ENCODE data around the gene PRAMEF17.
"Not testable (repeated sequence)": the region's sequence is repeated elsewhere in the genome, so short reads cannot be mapped to it uniquely, and the experiment has no call there.

Gene PRAMEF17, protein sequence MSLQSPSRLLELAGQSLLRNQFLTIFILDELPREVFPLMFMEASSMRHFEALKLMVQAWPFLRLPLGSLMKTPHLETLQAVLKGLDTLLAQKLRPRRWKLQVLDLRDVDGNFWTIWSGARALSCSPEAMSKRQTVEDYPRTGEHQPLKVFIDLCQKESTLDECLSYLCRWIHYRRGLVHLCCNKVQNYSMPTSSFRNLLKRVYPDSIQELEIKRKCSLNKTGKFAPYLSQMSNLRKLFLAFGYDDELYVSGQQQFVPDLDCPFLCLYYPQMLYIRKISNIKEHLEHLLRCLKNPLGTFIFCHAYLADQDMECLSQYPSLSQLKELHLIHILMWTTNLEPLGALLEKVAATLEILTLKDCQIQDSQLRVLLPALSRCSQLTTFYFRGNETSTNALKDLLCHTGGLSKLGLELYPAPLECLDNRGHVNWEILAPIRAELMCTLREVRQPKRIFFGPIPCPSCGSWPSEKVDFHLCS

DNA sequence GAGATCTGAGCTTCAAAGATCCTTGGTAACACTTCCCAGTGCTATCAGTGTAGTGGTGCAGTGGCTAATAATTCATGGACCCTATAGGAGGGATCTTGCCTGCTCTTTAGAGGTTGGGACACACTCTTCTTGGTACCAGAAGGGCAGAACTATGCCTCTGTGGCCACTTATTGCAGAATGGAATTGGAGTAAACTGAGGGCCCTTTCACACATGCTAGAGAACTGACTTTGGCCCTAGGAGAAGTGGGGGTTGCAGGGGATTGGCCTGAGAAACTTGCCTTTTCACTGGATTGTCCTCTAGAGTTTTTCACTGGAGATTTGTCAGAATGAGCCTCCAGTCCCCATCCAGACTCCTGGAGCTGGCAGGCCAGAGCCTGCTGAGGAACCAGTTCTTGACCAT is at the start of gene PRAMEF17:
Gene PRAMEF17, plus strand, starts transcription at position 301 of the 400 bp plus-strand sequence. Its CDS starts 26 bp downstream, at position 327.
- DNase-seq (ENCODE audit: low read depth); H3K4me3 ChIP-seq (ENCODE audit: low read depth, low read length); in situ Hi-C loops (cut with HindIII; ENCODE audit: low sequenced_read_pairs): not testable (repeated sequence)

DNA sequence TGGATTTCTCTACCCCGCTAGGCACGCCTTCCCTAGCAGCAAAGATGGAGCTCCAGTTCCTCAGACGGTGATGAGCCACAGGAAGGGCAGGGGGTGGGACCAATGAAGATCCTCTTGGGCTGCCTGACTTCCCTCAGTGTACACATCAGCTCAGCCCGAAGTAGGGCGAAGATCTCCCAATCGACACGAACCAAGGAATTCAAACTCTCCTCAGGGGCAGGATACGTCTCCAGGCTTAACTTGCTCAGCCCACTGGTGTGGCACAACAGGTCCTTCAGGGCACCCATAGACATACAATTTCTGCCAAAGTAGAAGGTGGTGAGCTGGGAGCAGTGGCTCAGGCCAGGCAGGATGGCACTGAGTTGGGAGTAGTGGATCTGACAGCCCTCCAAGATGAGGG is 46.9 kb upstream of the PRAMEF17 start:
- H3K4me3 ChIP-seq (ENCODE audit: low read depth, low read length); in situ Hi-C loops (cut with HindIII; ENCODE audit: low sequenced_read_pairs); DNase-seq (ENCODE audit: low read depth): not testable (repeated sequence)

DNA sequence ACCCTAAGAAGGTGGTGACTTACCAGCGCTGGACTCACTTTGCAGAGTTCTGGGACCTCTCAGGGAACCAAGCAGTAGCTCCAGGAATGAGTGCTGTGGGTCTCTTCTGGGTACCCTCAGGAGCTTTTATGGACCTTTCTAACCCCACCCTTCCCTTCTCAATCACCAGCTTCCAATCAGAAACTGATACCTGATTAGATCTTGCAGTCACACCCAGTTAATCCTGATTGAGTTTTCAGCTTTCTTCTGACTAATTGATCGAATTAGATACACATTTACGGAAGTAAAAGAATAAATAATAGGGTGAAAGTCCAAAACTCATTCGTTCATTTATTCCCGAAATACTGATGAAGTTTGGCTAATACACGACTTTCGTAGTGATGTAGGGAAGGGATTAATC is 42.4 kb upstream of the PRAMEF17 start, which contains the start of gene PRAMEF14:
Gene PRAMEF14, minus strand, starts transcription at position 101 of the 400 bp plus-strand sequence. CDS start 1,820 bp downstream, outside the sequence.
- H3K4me3 ChIP-seq (ENCODE audit: low read depth, low read length); DNase-seq (ENCODE audit: low read depth); in situ Hi-C loops (cut with HindIII; ENCODE audit: low sequenced_read_pairs): not testable (repeated sequence)

DNA sequence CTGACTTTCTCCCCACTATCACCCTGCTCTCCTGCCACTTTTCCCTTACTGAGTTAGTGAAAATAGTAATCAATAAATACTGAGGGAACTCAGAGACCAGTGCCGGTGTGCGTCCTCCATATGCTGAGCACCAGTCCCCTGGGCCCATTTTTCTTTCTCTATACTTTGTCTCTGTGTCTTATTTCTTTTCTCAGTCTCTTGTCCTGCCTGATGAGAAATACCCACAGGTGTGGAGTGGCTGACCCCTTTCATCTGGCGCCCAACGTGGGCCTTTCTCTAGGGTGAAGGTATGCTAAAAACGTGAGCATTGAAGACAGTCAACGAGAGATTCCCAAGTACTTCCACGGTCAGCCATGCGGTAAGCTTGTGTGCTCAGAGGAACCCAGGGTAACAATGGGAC is 36.0 kb upstream of the PRAMEF17 start:
- in situ Hi-C loops (cut with HindIII; ENCODE audit: low sequenced_read_pairs); H3K4me3 ChIP-seq (ENCODE audit: low read depth, low read length); DNase-seq (ENCODE audit: low read depth): not testable (repeated sequence)

DNA sequence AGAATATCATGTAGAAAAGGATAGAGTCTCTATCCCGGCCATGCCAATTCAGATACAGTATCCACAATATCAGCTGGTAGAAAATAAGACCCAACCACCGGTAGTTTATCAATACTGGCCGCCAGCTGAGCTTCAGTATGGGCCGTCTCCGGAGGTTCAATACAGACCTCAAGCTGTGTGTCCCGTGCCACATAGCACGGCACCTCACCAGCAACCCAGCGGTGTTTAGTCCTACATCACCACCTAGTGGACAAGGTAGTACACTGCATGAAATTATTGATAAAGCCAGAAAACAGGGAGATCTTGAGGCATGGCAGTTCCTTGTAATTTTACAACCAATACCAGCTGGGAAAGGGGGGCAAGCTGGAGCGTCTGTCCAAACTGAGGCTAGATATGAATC is 35.0 kb upstream of the PRAMEF17 start:
- in situ Hi-C loops (cut with HindIII; ENCODE audit: low sequenced_read_pairs); DNase-seq (ENCODE audit: low read depth); H3K4me3 ChIP-seq (ENCODE audit: low read depth, low read length): not testable (repeated sequence)

DNA sequence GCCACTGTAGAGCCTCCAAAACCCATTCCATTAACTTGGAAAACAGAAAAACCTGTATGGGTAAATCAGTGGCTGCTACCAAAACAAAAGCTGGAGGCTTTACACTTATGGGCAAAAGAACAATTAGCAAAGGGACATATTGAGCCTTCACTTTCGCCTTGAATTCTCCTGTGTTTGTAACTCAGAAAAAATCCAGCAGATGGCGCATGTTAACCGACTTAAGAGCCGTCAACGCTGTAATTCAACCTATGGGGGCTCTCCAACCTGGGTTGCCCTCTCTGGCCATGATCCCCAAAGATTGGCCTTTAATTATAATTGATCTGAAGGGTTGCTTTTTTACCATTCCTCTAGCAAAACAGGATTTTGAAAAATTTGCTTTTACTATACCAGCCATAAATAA is 32.7 kb upstream of the PRAMEF17 start:
- in situ Hi-C loops (cut with HindIII; ENCODE audit: low sequenced_read_pairs); H3K4me3 ChIP-seq (ENCODE audit: low read depth, low read length): not testable (repeated sequence)
- TF ChIP-seq, protein P1, sequence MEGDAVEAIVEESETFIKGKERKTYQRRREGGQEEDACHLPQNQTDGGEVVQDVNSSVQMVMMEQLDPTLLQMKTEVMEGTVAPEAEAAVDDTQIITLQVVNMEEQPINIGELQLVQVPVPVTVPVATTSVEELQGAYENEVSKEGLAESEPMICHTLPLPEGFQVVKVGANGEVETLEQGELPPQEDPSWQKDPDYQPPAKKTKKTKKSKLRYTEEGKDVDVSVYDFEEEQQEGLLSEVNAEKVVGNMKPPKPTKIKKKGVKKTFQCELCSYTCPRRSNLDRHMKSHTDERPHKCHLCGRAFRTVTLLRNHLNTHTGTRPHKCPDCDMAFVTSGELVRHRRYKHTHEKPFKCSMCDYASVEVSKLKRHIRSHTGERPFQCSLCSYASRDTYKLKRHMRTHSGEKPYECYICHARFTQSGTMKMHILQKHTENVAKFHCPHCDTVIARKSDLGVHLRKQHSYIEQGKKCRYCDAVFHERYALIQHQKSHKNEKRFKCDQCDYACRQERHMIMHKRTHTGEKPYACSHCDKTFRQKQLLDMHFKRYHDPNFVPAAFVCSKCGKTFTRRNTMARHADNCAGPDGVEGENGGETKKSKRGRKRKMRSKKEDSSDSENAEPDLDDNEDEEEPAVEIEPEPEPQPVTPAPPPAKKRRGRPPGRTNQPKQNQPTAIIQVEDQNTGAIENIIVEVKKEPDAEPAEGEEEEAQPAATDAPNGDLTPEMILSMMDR (IDR thresholded peaks at IDR 0.05; ENCODE audit: low read depth, low read length, missing control alignments): peak; percentile 25
- peak; percentile 8 for DNase-seq (ENCODE audit: low read depth)

DNA sequence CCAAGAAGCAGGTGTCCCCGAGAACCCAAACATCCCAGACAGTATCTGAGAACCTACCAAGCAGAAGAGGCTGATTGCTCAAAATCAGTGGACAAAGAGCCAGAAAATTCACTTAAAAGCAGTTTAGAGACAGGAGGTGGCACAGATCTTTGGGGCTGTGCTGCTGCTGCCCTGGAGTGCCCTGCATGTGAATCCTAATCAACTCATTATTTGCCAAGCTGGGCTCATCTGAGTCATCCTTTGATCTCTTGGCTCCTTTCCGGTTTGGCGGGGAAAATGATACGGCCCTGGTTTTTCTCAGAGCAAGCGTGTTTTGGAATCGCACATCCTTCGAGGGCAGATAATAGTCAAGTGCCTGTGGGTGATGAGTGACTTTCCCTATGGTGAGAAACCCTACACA is 27.1 kb upstream of the PRAMEF17 start:
- DNase-seq (ENCODE audit: low read depth); H3K4me3 ChIP-seq (ENCODE audit: low read depth, low read length); in situ Hi-C loops (cut with HindIII; ENCODE audit: low sequenced_read_pairs): not testable (repeated sequence)

DNA sequence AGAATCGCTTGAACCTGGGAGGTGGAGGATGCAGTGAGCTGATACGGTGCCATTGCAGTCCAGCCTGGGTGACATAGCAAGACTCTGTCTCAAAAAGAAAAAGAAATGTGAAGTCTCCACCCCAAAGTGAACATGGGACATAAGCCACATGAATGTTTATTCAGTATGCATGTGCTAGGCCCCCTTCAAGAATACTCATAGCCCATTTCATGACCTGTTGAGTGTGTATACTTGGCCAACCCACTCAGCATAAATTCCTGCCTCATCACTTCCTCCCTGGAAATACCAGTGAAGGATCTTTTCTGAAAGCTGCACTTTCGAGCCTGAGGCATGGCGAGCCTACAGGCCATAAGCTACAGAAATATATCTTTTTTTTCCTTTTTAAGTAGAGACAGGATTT is 24.5 kb upstream of the PRAMEF17 start:
- DNase-seq (ENCODE audit: low read depth); H3K4me3 ChIP-seq (ENCODE audit: low read depth, low read length); in situ Hi-C loops (cut with HindIII; ENCODE audit: low sequenced_read_pairs): not testable (repeated sequence)

DNA sequence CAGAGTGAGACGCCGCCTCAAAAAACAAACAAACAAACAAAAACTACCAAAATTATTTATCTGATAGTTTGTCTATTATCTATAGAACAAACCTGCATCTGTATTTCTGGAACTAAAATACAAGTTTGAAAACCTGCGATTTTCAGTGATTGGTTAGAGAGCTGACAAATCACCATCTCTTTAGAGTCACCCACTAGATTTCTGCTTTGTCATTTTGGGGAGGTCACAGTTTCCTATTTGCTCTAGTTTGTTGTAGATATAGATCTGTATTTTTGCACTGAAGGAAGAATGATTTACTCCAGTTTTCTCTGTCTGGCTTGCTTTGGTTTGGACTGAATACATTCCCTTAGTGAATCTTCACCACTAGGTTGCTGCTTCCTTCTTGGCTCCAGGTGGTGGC is 22.9 kb upstream of the PRAMEF17 start:
- DNase-seq (ENCODE audit: low read depth); H3K4me3 ChIP-seq (ENCODE audit: low read depth, low read length); in situ Hi-C loops (cut with HindIII; ENCODE audit: low sequenced_read_pairs): not testable (repeated sequence)

DNA sequence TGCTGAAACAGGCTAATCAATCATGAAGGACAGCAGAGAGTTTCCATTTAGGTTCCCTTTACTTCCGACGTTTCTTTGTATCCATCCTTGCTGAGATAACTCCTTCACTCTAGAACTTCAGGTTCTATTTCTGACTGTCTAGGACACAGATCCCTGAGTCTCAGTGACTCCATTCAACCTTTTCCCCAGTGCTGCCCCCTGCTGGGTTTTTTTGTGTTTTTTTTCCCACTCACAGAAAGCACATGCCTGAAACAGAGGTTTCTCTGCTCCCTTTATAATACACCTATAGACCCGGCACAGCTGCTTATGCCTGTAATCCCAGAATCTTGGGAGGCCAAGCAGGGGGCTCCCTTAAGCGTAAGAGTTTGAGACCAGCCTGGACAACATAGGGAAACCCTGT is 20.9 kb upstream of the PRAMEF17 start:
- in situ Hi-C loops (cut with HindIII; ENCODE audit: low sequenced_read_pairs); H3K4me3 ChIP-seq (ENCODE audit: low read depth, low read length); DNase-seq (ENCODE audit: low read depth): not testable (repeated sequence)

DNA sequence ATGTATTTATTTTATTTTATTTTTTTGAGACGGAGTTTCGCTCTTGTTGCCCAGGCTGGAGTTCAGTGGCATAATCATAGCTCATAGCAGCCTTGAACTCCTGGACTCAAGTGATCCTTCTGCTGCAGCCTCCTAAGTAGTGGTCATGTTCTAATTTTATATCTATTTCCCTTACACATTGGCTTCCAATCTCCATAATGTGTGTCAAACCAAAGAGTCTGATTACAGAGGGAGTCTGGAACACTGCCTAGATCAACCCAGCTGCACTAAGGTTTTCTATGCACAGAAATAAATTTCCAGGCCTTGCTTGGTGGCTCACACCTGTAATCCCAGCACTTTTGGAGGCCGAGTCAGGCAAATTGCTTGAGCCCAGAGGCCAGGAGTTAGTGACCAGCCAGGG is 10.4 kb upstream of the PRAMEF17 start:
- in situ Hi-C loops (cut with HindIII; ENCODE audit: low sequenced_read_pairs); H3K4me3 ChIP-seq (ENCODE audit: low read depth, low read length); DNase-seq (ENCODE audit: low read depth): not testable (repeated sequence)

DNA sequence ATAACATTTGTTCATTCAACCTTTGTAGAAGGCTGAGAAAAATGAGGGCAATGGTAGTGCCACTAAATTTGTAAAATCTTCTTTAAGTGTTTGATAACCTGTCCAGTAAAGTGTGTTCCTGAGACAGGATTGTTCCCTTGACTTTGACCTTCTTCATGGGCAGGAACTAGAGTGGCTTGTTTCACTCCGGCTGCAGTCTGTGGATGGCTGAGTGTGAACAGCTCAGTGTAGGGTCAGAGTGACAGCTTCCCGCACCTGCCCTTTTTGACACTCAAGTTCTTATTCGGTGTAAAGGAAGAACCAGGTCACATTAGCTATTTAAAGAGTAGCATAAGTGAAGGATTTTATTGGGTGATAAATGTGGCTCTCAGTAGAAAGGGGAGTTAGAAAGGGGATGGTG is 9.1 kb upstream of the PRAMEF17 start:
- in situ Hi-C loops (cut with HindIII; ENCODE audit: low sequenced_read_pairs); H3K4me3 ChIP-seq (ENCODE audit: low read depth, low read length); DNase-seq (ENCODE audit: low read depth): not testable (repeated sequence)

DNA sequence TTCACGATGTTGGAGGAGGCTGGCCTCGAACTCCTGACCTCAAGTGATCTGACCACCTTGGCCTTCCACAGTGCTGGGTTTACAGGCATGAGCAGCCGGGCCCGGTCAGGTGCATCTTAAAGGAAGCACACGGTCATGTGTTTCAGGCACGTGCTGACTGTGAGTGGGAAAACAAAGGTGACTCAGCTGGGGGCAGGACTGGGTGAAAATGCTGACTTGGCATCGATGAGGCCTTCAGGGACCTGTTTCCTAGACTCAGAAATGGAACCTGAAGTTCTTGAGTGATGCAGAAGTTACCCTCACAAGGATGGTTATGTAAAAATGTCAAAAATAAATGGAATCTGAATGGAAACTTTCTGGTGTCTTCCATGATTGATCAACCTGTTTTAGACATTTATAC is 3.6 kb downstream of the PRAMEF17 start:
- H3K4me3 ChIP-seq (ENCODE audit: low read depth, low read length); in situ Hi-C loops (cut with HindIII; ENCODE audit: low sequenced_read_pairs); DNase-seq (ENCODE audit: low read depth): not testable (repeated sequence)

DNA sequence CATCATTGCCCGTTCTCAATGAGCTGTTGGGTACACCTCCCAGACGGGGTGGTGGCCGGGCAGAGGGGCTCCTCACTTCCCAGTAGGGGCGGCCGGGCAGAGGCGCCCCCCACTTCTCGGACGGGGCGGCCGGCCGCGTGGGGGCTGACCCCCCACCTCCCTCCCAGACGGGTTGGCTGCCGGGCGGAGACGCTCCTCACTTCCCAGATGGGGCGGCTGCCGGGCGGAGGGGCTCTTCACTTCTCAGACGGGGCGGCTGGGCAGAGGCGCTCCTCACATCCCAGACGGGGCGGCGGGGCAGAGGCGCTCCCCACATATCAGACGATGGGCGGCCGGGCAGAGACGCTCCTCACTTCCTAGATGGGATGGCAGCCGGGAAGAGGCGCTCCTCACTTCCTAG is 5.3 kb downstream of the PRAMEF17 start:
- in situ Hi-C loops (cut with HindIII; ENCODE audit: low sequenced_read_pairs); H3K4me3 ChIP-seq (ENCODE audit: low read depth, low read length); DNase-seq (ENCODE audit: low read depth): not testable (repeated sequence)

DNA sequence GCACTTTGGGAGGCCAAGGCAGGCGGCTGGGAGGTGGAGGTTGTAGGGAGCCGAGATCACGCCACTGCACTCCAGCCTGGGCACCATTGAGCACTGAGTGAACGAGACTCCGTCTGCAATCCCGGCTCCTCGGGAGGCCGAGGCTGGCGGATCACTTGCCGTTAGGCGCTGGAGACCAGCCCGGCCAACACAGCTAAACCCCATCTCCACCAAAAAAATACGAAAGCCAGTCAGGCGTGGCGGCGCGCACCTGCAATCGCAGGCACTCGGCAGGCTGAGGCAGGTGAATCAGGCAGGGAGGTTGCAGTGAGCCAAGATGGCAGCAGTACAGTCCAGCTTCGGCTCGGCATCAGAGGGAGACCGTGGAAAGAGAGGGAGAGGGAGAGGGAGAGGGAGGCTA is 5.9 kb downstream of the PRAMEF17 start:
- H3K4me3 ChIP-seq (ENCODE audit: low read depth, low read length); DNase-seq (ENCODE audit: low read depth); in situ Hi-C loops (cut with HindIII; ENCODE audit: low sequenced_read_pairs): not testable (repeated sequence)
